Measurements from ENCODE around the gene AKAP3.

Gene AKAP3

GRCh38 chr12:4595881-4596280 lies 53.0 kb downstream of the AKAP3 start:
- DNase-seq (ENCODE audit: low spot score), result no peak

DNA sequence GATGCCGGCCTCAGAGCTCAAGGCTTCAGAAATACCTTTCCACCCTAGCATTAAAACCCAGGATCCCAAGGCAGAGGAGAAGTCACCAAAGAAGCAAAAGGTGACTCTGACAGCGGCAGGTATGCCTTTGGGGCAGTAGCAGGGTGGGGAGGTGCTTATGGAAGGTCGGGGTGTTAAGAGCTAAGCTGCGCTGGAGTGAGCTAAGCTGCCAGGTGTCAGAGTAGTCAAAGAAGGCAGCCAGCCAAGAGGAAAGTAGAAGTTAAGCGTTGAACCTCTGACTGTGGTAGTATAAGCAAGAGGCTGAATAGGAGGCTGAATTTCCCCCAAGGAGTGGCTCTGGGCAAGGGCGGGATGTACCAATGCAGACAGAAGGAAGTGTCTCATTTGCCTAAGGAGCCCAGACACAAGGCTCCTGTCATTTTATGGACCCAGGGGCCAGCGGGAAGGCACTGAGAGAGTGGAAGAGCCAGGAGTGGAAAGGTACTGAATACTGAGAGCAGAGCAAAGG lies 57.6 kb downstream of the AKAP3 start:
- no peak for DNase-seq (ENCODE audit: low spot score)

- DNase-seq (ENCODE audit: low spot score), result no peak
These were observed 58.9 kb downstream of the AKAP3 start for GRCh38 chr12:4589941-4590340.

GRCh38 chr12:4588916-4589315 lies 59.9 kb downstream of the AKAP3 start:
- no peak for DNase-seq (ENCODE audit: low spot score)

GRCh38 chr12:4587108-4587507 lies 61.7 kb downstream of the AKAP3 start:
- DNase-seq (ENCODE audit: low spot score), result no peak

GRCh38 chr12:4586500-4586899 lies 62.4 kb downstream of the AKAP3 start:
- DNase-seq (ENCODE audit: low spot score), result no peak

DNA sequence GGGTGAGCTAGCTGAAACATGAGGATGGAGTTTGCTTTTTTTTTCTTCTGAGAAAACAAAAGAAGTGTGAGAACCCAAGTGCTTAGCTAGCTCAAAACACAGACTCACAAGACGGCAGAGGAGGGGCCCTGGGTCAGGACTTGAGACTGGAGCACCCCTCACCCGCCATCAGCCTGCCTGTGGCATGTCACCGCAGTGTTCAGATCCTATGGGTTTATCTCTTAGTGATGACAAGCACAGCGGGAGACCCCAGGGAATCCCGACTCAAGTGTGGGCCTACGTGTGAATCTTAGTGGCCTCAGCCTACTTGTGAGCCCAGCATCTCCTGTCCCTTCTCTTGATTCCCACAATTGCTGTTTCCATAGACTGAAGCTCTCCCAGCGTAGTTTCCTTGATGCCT lies 64.0 kb downstream of the AKAP3 start:
- DNase-seq (ENCODE audit: low spot score), result no peak

DNA sequence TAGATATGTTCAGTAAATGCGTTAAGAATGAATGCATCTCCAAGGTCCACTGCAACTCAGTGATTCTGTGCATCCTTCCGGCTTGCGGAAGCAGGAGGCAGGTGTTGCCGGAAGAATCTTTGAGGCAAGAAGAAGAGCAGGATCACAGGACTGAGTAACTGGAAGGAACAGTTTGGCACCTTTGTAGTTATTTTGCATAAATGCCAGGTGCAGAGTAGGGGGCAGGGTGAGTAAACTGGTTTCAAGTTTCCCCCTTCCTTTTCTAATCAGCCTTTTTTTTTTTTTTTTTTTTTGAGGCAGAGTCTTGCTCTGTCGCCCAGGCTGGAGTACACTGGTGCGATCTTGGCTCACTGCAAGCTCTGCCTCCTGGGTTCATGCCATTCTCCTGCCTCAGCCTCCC lies 64.6 kb downstream of the AKAP3 start:
- no peak for DNase-seq (ENCODE audit: low spot score)

DNA sequence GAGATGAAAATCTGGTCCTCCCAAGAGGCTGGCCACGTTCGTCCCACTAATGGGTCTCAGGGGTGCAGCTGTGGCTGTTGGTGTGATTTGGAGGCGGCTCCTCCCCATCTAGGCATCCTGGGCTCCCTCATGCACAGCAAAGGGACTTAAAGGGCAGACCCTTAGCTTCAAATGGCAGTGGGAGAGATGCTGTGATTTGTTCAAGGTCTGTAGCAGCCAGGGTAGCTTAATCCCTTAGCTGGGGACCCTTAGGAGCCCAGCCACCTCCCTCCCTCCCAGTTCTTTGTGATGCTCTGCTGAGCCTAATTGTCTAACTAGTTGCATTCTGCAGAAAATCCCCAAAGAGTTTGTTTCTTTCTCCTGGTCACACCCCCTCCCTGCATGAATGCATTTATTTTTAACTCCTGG lies 68.6 kb downstream of the AKAP3 start:
- no peak for DNase-seq (ENCODE audit: low spot score)

GRCh38 chr12:4579305-4580102 lies 69.3 kb downstream of the AKAP3 start:
- DNase-seq (ENCODE audit: low spot score), result peak; percentile 43

DNA sequence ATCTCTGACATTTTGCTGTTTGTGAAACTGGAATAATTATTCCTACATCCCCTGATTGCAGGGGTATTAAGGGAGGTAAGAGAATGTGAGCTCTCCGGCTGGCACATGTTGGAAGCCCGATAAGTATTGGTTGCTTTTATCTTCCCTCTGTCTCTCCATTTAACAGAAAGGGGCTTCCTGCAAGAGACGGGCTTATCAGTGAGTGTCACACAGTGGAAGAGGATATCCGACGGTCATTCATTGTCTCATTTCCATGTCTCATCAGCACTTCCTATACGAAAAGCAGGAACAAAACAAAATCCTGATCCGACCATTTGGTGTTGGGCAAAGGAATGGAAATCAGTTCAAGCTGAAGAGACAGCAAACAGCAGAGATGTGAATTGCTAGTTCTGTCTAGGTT lies 76.2 kb downstream of the AKAP3 start:
- no peak for DNase-seq (ENCODE audit: low spot score)

- no peak for DNase-seq (ENCODE audit: low spot score)
These were observed 79.6 kb downstream of the AKAP3 start for GRCh38 chr12:4569261-4569660.

GRCh38 chr12:4567073-4567881 lies 81.6 kb downstream of the AKAP3 start:
- peak; percentile 36 for DNase-seq (ENCODE audit: low spot score)

DNA sequence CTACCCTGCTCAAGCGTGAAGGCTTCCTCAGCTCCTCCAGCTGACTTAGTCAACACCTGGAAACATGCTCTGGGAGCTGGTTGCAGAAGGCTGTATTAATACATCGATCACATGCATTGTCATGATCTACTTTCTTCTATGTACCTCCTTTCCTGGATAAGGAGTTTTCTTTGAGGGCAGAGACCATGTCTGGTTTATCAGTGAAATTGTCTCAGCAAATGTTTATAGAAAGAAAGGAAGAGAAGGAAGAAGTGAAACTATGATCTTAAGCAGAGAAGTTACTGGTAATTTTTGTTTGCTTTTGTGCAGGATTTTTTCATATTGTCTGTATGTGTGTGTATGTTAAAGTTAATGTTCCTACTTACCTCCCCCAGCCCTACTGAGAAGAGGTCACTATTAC lies 82.4 kb downstream of the AKAP3 start:
- DNase-seq (ENCODE audit: low spot score), result no peak

Measured in Ammon's horn (tissue), 1 donor.